Vagina (tissue), 2 donors: Measurements from ENCODE around the gene DCDC2. TPM values are rescaled to one million over a fixed set of nuclear protein-coding genes. Genes with fewer than 3 reads are reported as not detected.

Experiments
- DNase-seq, 2 donors: peaks; one replicate each; pipeline ENCODE4 v3.0.0-alpha.2; 2017; ENCODE audit errors: extremely low spot score in 2 of 2
- H3K27ac ChIP-seq: fragments of 200-600 bp; sonication (generic); one replicate; pipeline ENCODE4 v1.5.1; 2019
- H3K27me3 ChIP-seq: fragments of 200-600 bp; sonication (generic); one replicate; pipeline ENCODE4 v1.5.1; 2019
- H3K36me3 ChIP-seq, 2 donors: fragments of 200-600 bp; sonication (generic); one replicate each; pipeline ENCODE4 v1.5.1; 2017 to 2019
- H3K4me1 ChIP-seq: fragments of 200-600 bp; sonication (generic); one replicate; pipeline ENCODE4 v1.5.1; 2019
- H3K4me3 ChIP-seq, 2 donors: fragments of 200-600 bp; sonication (generic); 1 replicate in 1 of 2; 2 replicates in 1 of 2; pipeline ENCODE4 v1.5.1; 2016 to 2019
- H3K9me3 ChIP-seq: fragments of 200-600 bp; sonication (generic); one replicate; pipeline ENCODE4 v1.5.1; 2019
- POLR2A ChIP-seq, 2 donors: fragments of 450-650 bp; IDR thresholded peaks; one replicate each; pipeline ENCODE4 v1.6.1; 2017; ENCODE audit warnings: antibody characterized with exemption in 2 of 2, mild to moderate bottlenecking in 2 of 2, moderate library complexity in 2 of 2
- POLR2AphosphoS5 ChIP-seq, 2 donors: sonication (generic); formaldehyde crosslinking; IDR thresholded peaks; one replicate each; pipeline ENCODE4 v1.9.0; 2017; ENCODE audit warnings: antibody characterized with exemption in 2 of 2, mild to moderate bottlenecking in 2 of 2, low read depth in 1 of 2; ENCODE audit not compliant: insufficient read depth in 1 of 2
- intact Hi-C: fragments of 100-400 bp; cut with DNase I; formaldehyde crosslinking; loops from one replicate; pipeline ENCODE4 v1.15.1; 2023
- total RNA-seq: library from RNA; depleted of rRNA; stranded (reverse); fragments of >200 nt; gene quantifications from one replicate; pipeline ENCODE4 v1.2.3, GENCODE V29; 2016
- TF ChIP-seq, protein P1 (sequence below), 3 experiments: fragments of 450-650 bp in 2 of 3; fragments of 200-600 bp in 1 of 3; sonication (generic) in 1 of 3; IDR thresholded peaks; one replicate each; pipeline ENCODE4 v1.5.1; 2017 to 2019; ENCODE audit warnings: antibody characterized with exemption in 3 of 3, mild to moderate bottlenecking in 2 of 3, moderate library complexity in 2 of 3

Gene DCDC2
- total RNA-seq, 1 donor from 2014 or later = not detected

DNA sequence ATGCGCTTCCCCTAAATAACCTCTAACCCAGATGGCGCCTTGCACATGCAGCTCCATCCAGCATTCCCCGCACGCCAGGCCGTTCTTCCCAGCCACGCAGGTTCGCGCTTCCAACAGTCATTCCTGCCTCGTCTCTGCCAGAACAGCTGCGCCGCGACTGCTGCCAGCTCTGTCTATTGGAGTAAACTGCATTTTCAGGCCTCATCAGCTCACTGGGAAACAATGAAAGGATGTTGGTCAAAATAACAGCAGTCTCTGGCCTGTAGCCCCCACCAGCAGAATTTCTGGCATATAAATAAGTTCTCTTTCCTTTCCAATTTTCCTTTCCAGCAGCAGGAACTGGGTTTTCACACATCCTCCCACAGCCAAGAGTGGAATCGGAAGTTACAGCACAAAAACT lies 217.3 kb downstream of the DCDC2 start:
- H3K4me1 ChIP-seq = no peaks in the 10 kb centered on the region
- H3K27me3 ChIP-seq = no peaks in the 10 kb centered on the region
- no peaks in the 10 kb centered on the region for H3K9me3 ChIP-seq
- H3K36me3 ChIP-seq = no peaks in the 10 kb centered on the region
- no peak overlapping the region for H3K4me3 ChIP-seq
- no peak for DNase-seq
- no peak overlapping the region for H3K27ac ChIP-seq
- intact Hi-C loops = no loop called here
- no peak for TF ChIP-seq POLR2AphosphoS5 (IDR thresholded peaks at IDR 0.05; ENCODE audit: insufficient read depth in 1 of 2, low read depth in 1 of 2)
- no peak for TF ChIP-seq POLR2A (IDR thresholded peaks at IDR 0.05)
- TF ChIP-seq, protein P1, sequence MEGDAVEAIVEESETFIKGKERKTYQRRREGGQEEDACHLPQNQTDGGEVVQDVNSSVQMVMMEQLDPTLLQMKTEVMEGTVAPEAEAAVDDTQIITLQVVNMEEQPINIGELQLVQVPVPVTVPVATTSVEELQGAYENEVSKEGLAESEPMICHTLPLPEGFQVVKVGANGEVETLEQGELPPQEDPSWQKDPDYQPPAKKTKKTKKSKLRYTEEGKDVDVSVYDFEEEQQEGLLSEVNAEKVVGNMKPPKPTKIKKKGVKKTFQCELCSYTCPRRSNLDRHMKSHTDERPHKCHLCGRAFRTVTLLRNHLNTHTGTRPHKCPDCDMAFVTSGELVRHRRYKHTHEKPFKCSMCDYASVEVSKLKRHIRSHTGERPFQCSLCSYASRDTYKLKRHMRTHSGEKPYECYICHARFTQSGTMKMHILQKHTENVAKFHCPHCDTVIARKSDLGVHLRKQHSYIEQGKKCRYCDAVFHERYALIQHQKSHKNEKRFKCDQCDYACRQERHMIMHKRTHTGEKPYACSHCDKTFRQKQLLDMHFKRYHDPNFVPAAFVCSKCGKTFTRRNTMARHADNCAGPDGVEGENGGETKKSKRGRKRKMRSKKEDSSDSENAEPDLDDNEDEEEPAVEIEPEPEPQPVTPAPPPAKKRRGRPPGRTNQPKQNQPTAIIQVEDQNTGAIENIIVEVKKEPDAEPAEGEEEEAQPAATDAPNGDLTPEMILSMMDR (IDR thresholded peaks at IDR 0.05) = no peak

DNA sequence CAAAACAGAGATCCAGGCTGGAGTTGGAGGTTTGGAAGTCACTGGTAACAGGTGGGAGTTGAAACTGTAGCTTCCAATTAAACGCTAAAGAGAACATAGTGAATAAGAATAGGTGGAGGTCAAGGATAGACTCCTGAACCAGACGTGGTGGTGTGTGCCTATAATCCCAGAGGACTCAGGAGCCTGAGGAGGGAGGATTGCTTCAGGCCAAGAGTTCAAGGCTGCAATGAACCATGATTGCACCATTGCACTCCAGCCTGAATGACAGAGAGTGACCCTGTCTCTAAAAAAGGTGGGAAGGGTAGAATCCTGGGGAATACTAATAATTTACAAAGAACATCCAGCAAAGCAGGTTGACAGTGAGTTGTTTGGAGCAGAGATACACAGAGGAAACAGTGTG lies 218.2 kb downstream of the DCDC2 start:
- no peaks in the 10 kb centered on the region for H3K27me3 ChIP-seq
- no peak for DNase-seq
- H3K27ac ChIP-seq = no peak overlapping the region
- H3K4me1 ChIP-seq = no peaks in the 10 kb centered on the region
- H3K36me3 ChIP-seq = no peaks in the 10 kb centered on the region
- no peak overlapping the region for H3K4me3 ChIP-seq
- H3K9me3 ChIP-seq = no peaks in the 10 kb centered on the region
- TF ChIP-seq, protein P1 (IDR thresholded peaks at IDR 0.05) = no peak
- TF ChIP-seq POLR2A (IDR thresholded peaks at IDR 0.05) (no peak), POLR2AphosphoS5 (IDR thresholded peaks at IDR 0.05; ENCODE audit: insufficient read depth in 1 of 2, low read depth in 1 of 2) (no peak)
- intact Hi-C loops = no loop called here

DNA sequence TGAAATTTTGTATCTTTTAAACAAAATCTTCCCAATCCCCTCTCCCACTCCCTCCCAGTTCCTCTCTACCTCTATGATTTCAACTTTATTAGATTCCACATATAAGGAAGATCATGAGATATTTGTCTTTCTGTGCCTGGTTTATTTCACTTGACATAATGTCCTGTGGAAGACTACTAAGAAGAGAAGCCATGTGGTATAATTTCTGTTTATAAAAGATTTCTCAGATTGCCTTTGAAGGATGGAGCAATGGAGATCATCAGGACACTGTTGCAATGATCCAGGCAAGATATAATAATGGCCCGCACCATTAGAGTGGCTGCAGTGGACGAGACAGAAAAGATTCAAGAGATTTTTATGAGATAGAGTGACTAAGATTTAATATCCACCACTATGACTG lies 218.8 kb downstream of the DCDC2 start:
- Histone ChIP-seq H3K4me1 (no peaks in the 10 kb centered on the region), H3K4me3 (no peak overlapping the region), H3K27ac (no peak overlapping the region), H3K36me3 (no peaks in the 10 kb centered on the region), H3K9me3 (no peaks in the 10 kb centered on the region), H3K27me3 (no peaks in the 10 kb centered on the region)
- TF ChIP-seq, protein P1 (IDR thresholded peaks at IDR 0.05) = no peak
- no peak for TF ChIP-seq POLR2A (IDR thresholded peaks at IDR 0.05)
- no peak for TF ChIP-seq POLR2AphosphoS5 (IDR thresholded peaks at IDR 0.05; ENCODE audit: insufficient read depth in 1 of 2, low read depth in 1 of 2)
- no peak for DNase-seq
- intact Hi-C loops = no loop called here

DNA sequence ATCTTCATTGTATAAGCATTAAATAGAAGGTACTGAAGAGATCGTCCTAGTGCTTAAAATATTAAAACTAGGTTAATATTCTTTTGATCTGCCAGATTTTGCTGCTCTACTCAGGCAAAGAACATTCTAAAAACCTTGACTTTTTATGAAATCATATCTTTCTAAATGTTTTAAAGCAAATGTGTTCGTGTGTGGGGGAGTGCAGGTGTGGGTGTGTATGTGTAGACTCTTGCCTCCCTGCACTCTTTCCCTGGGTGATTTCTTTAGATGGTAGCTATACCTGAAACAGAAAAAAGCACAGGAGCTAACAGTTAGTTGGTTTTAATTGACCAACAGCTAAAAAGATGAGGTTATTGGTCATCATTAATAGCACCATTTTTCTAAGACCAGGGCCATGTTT lies 226.1 kb downstream of the DCDC2 start:
- Histone ChIP-seq H3K4me3 (no peak overlapping the region), H3K36me3 (no peaks in the 10 kb centered on the region), H3K27ac (no peak overlapping the region), H3K27me3 (no peaks in the 10 kb centered on the region), H3K9me3 (no peaks in the 10 kb centered on the region), H3K4me1 (no peaks in the 10 kb centered on the region)
- no peak for TF ChIP-seq POLR2AphosphoS5 (IDR thresholded peaks at IDR 0.05; ENCODE audit: insufficient read depth in 1 of 2, low read depth in 1 of 2)
- TF ChIP-seq, protein P1 (IDR thresholded peaks at IDR 0.05) = no peak
- no peak for TF ChIP-seq POLR2A (IDR thresholded peaks at IDR 0.05)
- no peak for DNase-seq
- intact Hi-C loops = no loop called here

DNA sequence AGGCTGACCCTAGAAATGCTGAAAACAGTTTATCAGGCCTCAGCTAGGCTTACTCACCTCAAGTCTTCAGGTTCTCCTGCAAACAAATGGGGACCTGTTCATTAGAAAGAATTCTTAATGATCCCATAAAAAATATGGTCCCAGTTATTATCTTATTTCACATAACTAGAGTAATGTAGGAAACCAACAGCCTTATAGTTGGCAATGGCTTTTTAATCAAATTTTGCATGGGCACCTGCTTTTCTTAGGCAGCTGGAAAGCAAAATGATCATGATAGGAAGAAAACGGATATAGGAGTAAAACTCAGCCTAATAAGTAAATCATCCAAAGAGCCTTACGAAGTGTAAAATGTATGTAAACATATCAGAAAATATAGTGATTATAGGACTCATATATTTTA lies 230.5 kb downstream of the DCDC2 start:
- TF ChIP-seq POLR2AphosphoS5 (IDR thresholded peaks at IDR 0.05; ENCODE audit: insufficient read depth in 1 of 2, low read depth in 1 of 2) = no peak
- TF ChIP-seq, protein P1 (IDR thresholded peaks at IDR 0.05) = no peak
- no peak for TF ChIP-seq POLR2A (IDR thresholded peaks at IDR 0.05)
- H3K36me3 ChIP-seq = no peaks in the 10 kb centered on the region
- intact Hi-C loops = no loop called here
- no peaks in the 10 kb centered on the region for H3K9me3 ChIP-seq
- H3K4me3 ChIP-seq = no peak overlapping the region
- no peak for DNase-seq
- no peaks in the 10 kb centered on the region for H3K27me3 ChIP-seq
- H3K27ac ChIP-seq = no peak overlapping the region
- no peaks in the 10 kb centered on the region for H3K4me1 ChIP-seq
